HG03066 (cell line): ENCODE results near the gene SLC6A3.

Experiments
- ATAC-seq: cut with Tn5 transposase; IDR thresholded peaks from one replicate; pipeline ENCODE4 v1.9.1; 2021; ENCODE audit warnings: low read depth; ENCODE audit not compliant: unreplicated experiment

Gene SLC6A3

GRCh38 chr5:1357946-1358725 lies 87.1 kb downstream of the SLC6A3 start:
- ATAC-seq: no peak

- ATAC-seq: no peak
Observed at GRCh38 chr5:1356873-1357787, 88.1 kb downstream of the SLC6A3 start.

- ATAC-seq: no peak
Observed at GRCh38 chr5:1354576-1354975, 90.7 kb downstream of the SLC6A3 start.

GRCh38 chr5:1352231-1353219 lies 92.7 kb downstream of the SLC6A3 start:
- ATAC-seq: no peak

GRCh38 chr5:1351156-1351555 lies 94.1 kb downstream of the SLC6A3 start:
- ATAC-seq: no peak

GRCh38 chr5:1349246-1349645 lies 96.0 kb downstream of the SLC6A3 start:
- ATAC-seq: no peak

- ATAC-seq: no peak
Observed at GRCh38 chr5:1348986-1349245, 96.3 kb downstream of the SLC6A3 start.

- ATAC-seq: no peak
Observed at GRCh38 chr5:1347571-1347970, 97.7 kb downstream of the SLC6A3 start.

- no peak for ATAC-seq
Observed at GRCh38 chr5:1346627-1347440, 98.4 kb downstream of the SLC6A3 start.

GRCh38 chr5:1345876-1346626 lies 99.2 kb downstream of the SLC6A3 start:
- ATAC-seq: no peak

- peak; percentile 89 for ATAC-seq
Observed at GRCh38 chr5:1344975-1345838, 100.0 kb downstream of the SLC6A3 start, which contains the start of gene CLPTM1L. Gene CLPTM1L, minus strand, starts transcription at chr5:1345099. Its CDS starts 258 bp downstream, at chr5:1344841.

GRCh38 chr5:1343931-1344901 lies 101.0 kb downstream of the SLC6A3 start:
- ATAC-seq: peak; percentile 25

GRCh38 chr5:1343315-1343751 lies 101.9 kb downstream of the SLC6A3 start:
- ATAC-seq: no peak
